Nasal cavity respiratory epithelium epithelial cell of viscerocranial mucosa (primary cell): Measurements from ENCODE around the gene CMA1. TPM values are rescaled to one million over a fixed set of nuclear protein-coding genes. Genes with fewer than 3 reads are reported as not detected.

Source experiments
- total RNA-seq: library from RNA; depleted of rRNA; stranded (reverse); fragments of >200 nt; gene quantifications from 2 replicates; pipeline ENCODE4 v1.2.3, GENCODE V29; 2014

CMA1 gene, protein sequence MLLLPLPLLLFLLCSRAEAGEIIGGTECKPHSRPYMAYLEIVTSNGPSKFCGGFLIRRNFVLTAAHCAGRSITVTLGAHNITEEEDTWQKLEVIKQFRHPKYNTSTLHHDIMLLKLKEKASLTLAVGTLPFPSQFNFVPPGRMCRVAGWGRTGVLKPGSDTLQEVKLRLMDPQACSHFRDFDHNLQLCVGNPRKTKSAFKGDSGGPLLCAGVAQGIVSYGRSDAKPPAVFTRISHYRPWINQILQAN
- not detected in 2 replicates for total RNA-seq

DNA sequence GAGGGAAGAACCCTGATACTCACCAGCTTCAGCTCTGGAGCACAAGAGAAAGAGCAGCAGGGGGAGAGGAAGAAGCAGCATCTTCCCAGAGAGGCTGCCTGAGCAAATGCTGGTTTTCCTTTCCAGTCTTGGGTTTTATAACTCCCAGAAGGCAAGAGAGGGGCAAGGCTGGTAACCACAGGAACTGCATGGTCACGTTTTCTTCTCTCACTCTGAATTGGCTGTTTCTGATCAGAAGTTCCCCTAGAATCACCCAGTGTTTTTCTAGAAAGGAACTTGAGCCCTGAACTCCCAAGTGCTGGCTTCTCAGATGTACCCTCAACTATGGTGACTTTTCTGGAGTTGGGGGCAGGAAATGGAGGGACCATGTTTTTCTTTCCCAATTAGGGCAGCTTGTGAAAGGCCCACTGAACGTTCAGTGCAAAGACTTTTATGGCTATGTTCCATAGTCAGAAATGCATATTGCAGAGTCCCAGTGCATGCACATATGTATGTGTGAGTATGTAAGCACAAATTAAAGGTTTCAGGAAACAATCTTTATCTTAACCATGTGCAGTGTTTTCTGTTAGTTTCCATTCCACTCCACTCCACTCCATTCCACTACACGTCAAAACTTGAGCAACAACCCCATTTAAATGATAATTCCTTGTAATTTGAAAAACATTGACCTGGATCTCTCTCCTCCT is at the start of gene CMA1:
TSS of gene CMA1 (minus strand) at position 111 of the 686 bp plus-strand sequence. CDS start at position 81, 30 bp downstream.

Other genes with a start within 250 kb of the CMA1 start
- gene TGM1, start 245.1 kb downstream of the CMA1 start, total RNA-seq, result 87.8 and 123 TPM in 2 replicates
- 46.8 and 54.6 TPM in 2 replicates for gene RABGGTA, start 236.7 kb downstream of the CMA1 start, total RNA-seq
- gene DHRS1, start 208.5 kb downstream of the CMA1 start, total RNA-seq, result 19.8 and 27.9 TPM in 2 replicates
- gene NOP9, start 208.4 kb downstream of the CMA1 start, total RNA-seq, result 34.2 and 36.0 TPM in 2 replicates
- 1.0 and 2.8 TPM in 2 replicates for gene CIDEB, start 200.3 kb downstream of the CMA1 start, total RNA-seq
- gene LTB4R2, start 198.1 kb downstream of the CMA1 start, total RNA-seq, result 9.6 and 39.9 TPM in 2 replicates
- gene LTB4R, start 196.8 kb downstream of the CMA1 start, total RNA-seq, result 5.5 and 20.0 TPM in 2 replicates
- gene ADCY4, start 173.2 kb downstream of the CMA1 start, total RNA-seq, result 0.85 and 1.0 TPM in 2 replicates
- 1.4 and 4.6 TPM in 2 replicates for gene RIPK3, start 168.3 kb downstream of the CMA1 start, total RNA-seq
- gene NFATC4, start 140.1 kb downstream of the CMA1 start, total RNA-seq, result 3.4 and 9.5 TPM in 2 replicates
- 2.4 and 23.3 TPM in 2 replicates for gene NYNRIN, start 109.3 kb downstream of the CMA1 start, total RNA-seq
- 0.34 and 2.5 TPM in 2 replicates for gene CBLN3, start 78.6 kb downstream of the CMA1 start, total RNA-seq
- 134 and 140 TPM in 2 replicates for gene KHNYN, start 78.3 kb downstream of the CMA1 start, total RNA-seq
- 8.0 and 14.4 TPM in 2 replicates for gene SDR39U1, start 65.5 kb downstream of the CMA1 start, total RNA-seq
- not detected in 2 replicates for gene CTSG, start 68.0 kb upstream of the CMA1 start, total RNA-seq
- gene GZMH, start 101.4 kb upstream of the CMA1 start, total RNA-seq, result not detected in 2 replicates
- gene GZMB, start 125.9 kb upstream of the CMA1 start, total RNA-seq, result not detected in 2 replicates